Endothelial cell of umbilical vein (primary cell): ENCODE measurements around the gene OR10H3. TPM values are rescaled to one million over a fixed set of nuclear protein-coding genes. Genes with fewer than 3 reads are reported as not detected.

ENCODE experiments used
- BruUV-seq: library from RNA; stranded (reverse); fragments of 400-500 nt; replicated peaks from 2 replicates; lab custom pipeline; 2021; lab: Mats Ljungman, UMichigan
- CTCF ChIA-PET: fragments of 300-600, 350-600 bp; sonication (Branson Sonifier 250); formaldehyde crosslinking; loops from one replicate; lab custom pipeline; 2021; ENCODE audit warnings: antibody characterized with exemption, inconsistent platforms; lab: Charles Lee
- POLR2A ChIA-PET: fragments of 300-600, 350-600 bp; sonication (Branson Sonifier 250); formaldehyde crosslinking; loops from one replicate; lab custom pipeline; 2021; ENCODE audit warnings: antibody characterized with exemption, inconsistent platforms; lab: Charles Lee
- DNase-seq: peaks from one replicate; pipeline ENCODE4 v3.0.0-alpha.2; 2011; ENCODE audit warnings: low read depth, low spot score
- FAIRE-seq: peaks from 2 replicates; lab custom pipeline; 2011; peaks lifted over from hg19 to GRCh38; lab: Jason Lieb, UNC
- H2AFZ ChIP-seq: 2 replicates; pipeline ENCODE4 v1.6.0; 2012; ENCODE audit warnings: low read depth, low read length, control low read depth, inconsistent platforms
- H3K27ac ChIP-seq: 2 replicates; pipeline ENCODE4 v1.5.1; 2011; ENCODE audit warnings: low read depth, mild to moderate bottlenecking, control low read depth, low read length, moderate library complexity; ENCODE audit not compliant: insufficient read depth
- H3K27me3 ChIP-seq, 2 experiments: 2 replicates each; pipeline versions ENCODE4 v1.6.0 to v1.6.1; 2011; ENCODE audit warnings: low read length in 2 of 2, mixed read lengths in 1 of 2; ENCODE audit not compliant: control insufficient read depth in 2 of 2, insufficient read depth in 2 of 2
- H3K36me3 ChIP-seq, 2 experiments: 2 replicates in 1 of 2; 3 replicates in 1 of 2; pipeline ENCODE4 v1.5.1; 2011; ENCODE audit warnings: low read length in 2 of 2, mild to moderate bottlenecking in 1 of 2, moderate library complexity in 1 of 2; ENCODE audit not compliant: control insufficient read depth in 2 of 2, insufficient read depth in 2 of 2; ENCODE audit errors: extremely low read depth in 1 of 2
- H3K4me1 ChIP-seq: 3 replicates; pipeline ENCODE4 v1.5.1; 2011; ENCODE audit warnings: mild to moderate bottlenecking, low read length; ENCODE audit not compliant: control insufficient read depth, insufficient read depth; ENCODE audit errors: extremely low read depth
- H3K4me2 ChIP-seq: 2 replicates; pipeline ENCODE4 v1.6.1; 2011; ENCODE audit warnings: low read length, control low read depth, mixed read lengths; ENCODE audit not compliant: insufficient read depth
- H3K4me3 ChIP-seq, 3 experiments: fragments of 200-600 bp in 1 of 3; sonication (generic), shearing (Covaris generic) in 1 of 3; replicated peaks in 1 of 3; 2 replicates each; pipeline ENCODE4 v1.5.1; 2011 to 2016; ENCODE audit warnings: control low read depth in 3 of 3, low read length in 3 of 3, mild to moderate bottlenecking in 2 of 3, inconsistent platforms in 1 of 3, low read depth in 1 of 3, moderate library complexity in 1 of 3; ENCODE audit not compliant: insufficient read depth in 1 of 3
- H3K79me2 ChIP-seq: 2 replicates; pipeline ENCODE4 v1.6.0; 2012; ENCODE audit warnings: low read length, inconsistent platforms; ENCODE audit not compliant: control insufficient read depth, insufficient read depth
- H3K9ac ChIP-seq: replicated peaks from 2 replicates; pipeline ENCODE3; 2011; ENCODE audit warnings: low read length, control low read depth; ENCODE audit not compliant: insufficient read depth; ENCODE audit errors: extremely low read depth
- H3K9me1 ChIP-seq: replicated peaks from 3 replicates; pipeline ENCODE4 v1.6.0; 2011; ENCODE audit warnings: mild to moderate bottlenecking, low read length; ENCODE audit not compliant: control insufficient read depth, insufficient read depth; ENCODE audit errors: extremely low read depth
- H3K9me3 ChIP-seq: replicated peaks from 2 replicates; pipeline ENCODE4 v1.5.1; 2012; ENCODE audit warnings: low read length, inconsistent platforms; ENCODE audit not compliant: control insufficient read depth, insufficient read depth
- H4K20me1 ChIP-seq: replicated peaks from 2 replicates; pipeline ENCODE3; 2011; ENCODE audit warnings: mild to moderate bottlenecking, low read length; ENCODE audit not compliant: control insufficient read depth, insufficient read depth; ENCODE audit errors: extremely low read depth
- EZH2 ChIP-seq: IDR thresholded peaks from 2 replicates; pipeline ENCODE4 v1.6.1; 2012; ENCODE audit warnings: borderline replicate concordance, low read depth, mild to moderate bottlenecking, moderate library complexity, low read length, inconsistent platforms; ENCODE audit not compliant: severe bottlenecking
- FOS ChIP-seq: IDR thresholded peaks from 2 replicates; pipeline ENCODE4 v1.6.1; 2011; ENCODE audit warnings: mild to moderate bottlenecking, low read length, moderate library complexity, borderline replicate concordance; ENCODE audit not compliant: insufficient read depth
- GATA2 ChIP-seq: IDR thresholded peaks from 2 replicates; pipeline ENCODE4 v1.7.0; 2011; ENCODE audit warnings: low read depth, mild to moderate bottlenecking, moderate library complexity, mixed read lengths, low read length; ENCODE audit not compliant: insufficient read length, insufficient read depth
- JUN ChIP-seq: IDR thresholded peaks from 2 replicates; pipeline ENCODE4 v1.6.1; 2011; ENCODE audit warnings: borderline replicate concordance, low read depth; ENCODE audit not compliant: insufficient read length, insufficient read depth
- MYC ChIP-seq: IDR thresholded peaks from one replicate; pipeline ENCODE4 v1.6.1; 2011; ENCODE audit warnings: mild to moderate bottlenecking, low read depth, low read length
- POLR2A ChIP-seq: IDR thresholded peaks from 2 replicates; pipeline ENCODE4 v1.6.1; 2012; ENCODE audit warnings: low read depth, mild to moderate bottlenecking, control low read depth, low read length
- dilution Hi-C: fragments of 300-500 bp; cut with MboI; formaldehyde crosslinking; loops from one replicate; pipeline ENCODE4 v1.15.0; 2019; ENCODE audit warnings: low sequenced_read_pairs; ENCODE audit not compliant: extremely low pct_ligation_motif_present
- intact Hi-C: fragments of 100-400 bp; cut with micrococcal nuclease; formaldehyde crosslinking; loops from one replicate; pipeline ENCODE4 v1.10.0; 2022
- polyA plus RNA-seq, 4 experiments: library from polyadenylated mRNA; depleted of rRNA in 3 of 4; stranded (reverse) in 3 of 4; unstranded in 1 of 4; fragments of >200 nt; gene quantifications; 2 replicates each; pipeline versions ENCODE4 v1.2.1 to v1.2.3, GENCODE V29; 2011 to 2012; ENCODE audit warnings: missing spikeins in 1 of 4
- total RNA-seq: library from RNA; stranded (reverse); gene quantifications from 2 replicates; pipeline ENCODE4 v1.2.3, GENCODE V29; 2021
- TF ChIP-seq, protein P1 (sequence below): IDR thresholded peaks from 2 replicates; pipeline ENCODE4 v1.6.1; 2011; ENCODE audit not compliant: insufficient read depth, insufficient read length
- TF ChIP-seq, protein P2 (sequence below), 2 donors: IDR thresholded peaks; 1 replicate in 1 of 2; 2 replicates in 1 of 2; pipeline ENCODE4 v1.5.1; 2011; ENCODE audit warnings: low read length in 2 of 2, mild to moderate bottlenecking in 2 of 2, moderate library complexity in 2 of 2, control low read depth in 1 of 2, inconsistent platforms in 1 of 2, low read depth in 1 of 2; ENCODE audit not compliant: insufficient read depth in 1 of 2; ENCODE audit errors: extremely low read depth in 1 of 2

OR10H3 gene
- total and polyA plus RNA-seq, 2 donors (not counting 3 experiments of a cell fraction or from before 2014, with no cell fraction given), result not detected

DNA sequence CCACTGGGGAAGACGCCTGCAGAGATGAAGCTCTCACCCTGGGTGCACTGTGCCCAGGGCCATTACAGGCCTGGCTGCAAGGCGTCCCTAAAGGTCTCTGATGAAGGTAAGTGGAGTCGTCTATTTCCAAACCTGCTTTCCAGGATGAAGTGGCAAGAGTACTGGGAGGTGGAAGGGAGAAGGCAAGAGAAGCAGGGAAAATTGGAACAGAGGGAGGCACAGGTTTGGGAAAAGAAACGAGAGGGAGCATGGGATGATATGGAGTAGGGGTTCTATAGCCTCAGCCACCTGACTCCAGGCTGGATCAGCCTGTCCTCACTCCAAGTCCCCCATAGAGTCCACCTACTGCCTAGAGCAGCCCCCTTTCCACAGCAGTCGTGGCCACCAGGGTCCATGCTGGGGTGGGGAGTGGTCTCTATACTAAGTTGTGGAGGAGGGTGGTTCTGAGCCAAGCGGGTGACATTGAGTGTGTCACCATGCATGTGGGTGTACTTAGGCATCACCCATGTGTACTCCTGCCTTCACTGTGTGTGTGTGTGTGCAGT is 49.9 kb downstream of the OR10H3 start, which contains the start of gene OR10H5:
Gene OR10H5, plus strand, starts transcription at position 51 of the 545 bp plus-strand sequence. CDS start 6,388 bp downstream, outside the sequence.
- no peak within 1 kb of the TSS for H3K4me2 ChIP-seq
- H3K9me3 ChIP-seq, result no peaks in the 10 kb centered on the region
- no peak within 1 kb of the TSS for H3K27ac ChIP-seq
- DNase-seq (no peak), FAIRE-seq (no peak)
- ChIA-PET CTCF (no interaction called here), POLR2A (no interaction called here)
- H2AFZ ChIP-seq, result no peak within 1 kb of the TSS
- H3K4me3 ChIP-seq, result no peak within 1 kb of the TSS
- no peaks in the 10 kb centered on the region for H4K20me1 ChIP-seq
- H3K79me2 ChIP-seq, result no peaks in the 10 kb centered on the region
- TF ChIP-seq POLR2A (no peak), GATA2 (no peak), JUN (no peak), EZH2 (no peak), FOS (no peak)
- TF ChIP-seq, protein P1, sequence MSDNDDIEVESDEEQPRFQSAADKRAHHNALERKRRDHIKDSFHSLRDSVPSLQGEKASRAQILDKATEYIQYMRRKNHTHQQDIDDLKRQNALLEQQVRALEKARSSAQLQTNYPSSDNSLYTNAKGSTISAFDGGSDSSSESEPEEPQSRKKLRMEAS, result no peak
- no peaks in the 10 kb centered on the region for H3K27me3 ChIP-seq
- no peak within 1 kb of the TSS for H3K9ac ChIP-seq
- intact Hi-C loops, result no loop called here
- no peaks in the 10 kb centered on the region for H3K9me1 ChIP-seq
- no TSS peak for BruUV-seq
- H3K36me3 ChIP-seq, result no peaks in the 10 kb centered on the region
- dilution Hi-C loops, result no loop called here
- no peaks in the 10 kb centered on the region for H3K4me1 ChIP-seq

DNA sequence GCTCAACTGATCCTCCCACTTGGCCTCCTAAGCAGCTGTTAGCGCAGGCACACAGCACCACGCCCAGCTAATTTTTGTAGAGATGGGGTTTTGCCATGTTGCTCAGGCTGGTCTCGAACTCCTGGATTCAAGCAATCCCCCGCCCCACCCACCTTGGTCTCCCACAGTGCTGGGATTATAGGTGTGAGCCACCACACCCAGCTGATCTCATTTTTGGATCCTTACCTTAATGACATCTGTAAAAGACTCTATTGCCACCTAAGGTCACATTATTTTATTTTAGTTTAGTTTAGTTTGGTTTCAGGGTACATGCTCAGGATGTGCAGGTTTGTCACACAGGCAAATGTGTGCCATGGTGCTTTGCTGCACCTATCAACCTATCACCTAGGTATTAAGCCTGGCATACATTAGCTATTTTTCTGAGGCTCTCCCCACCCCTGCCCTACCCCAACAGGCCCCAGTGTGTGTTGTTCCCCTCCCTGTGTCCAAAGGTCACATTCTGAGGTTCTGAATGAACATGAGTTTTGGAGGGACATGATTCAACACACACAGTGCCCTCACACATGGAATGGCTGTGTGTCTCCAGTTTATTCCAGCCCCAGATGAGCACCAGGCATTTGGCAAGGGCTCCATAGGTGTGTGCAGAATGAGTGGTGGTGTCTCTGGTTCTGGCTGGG is 50.9 kb downstream of the OR10H3 start:
- Histone ChIP-seq H3K79me2 (no peaks in the 10 kb centered on the region), H4K20me1 (no peaks in the 10 kb centered on the region), H3K4me3 (no peak overlapping the region), H3K4me1 (no peaks in the 10 kb centered on the region), H3K9ac (no peak overlapping the region), H2AFZ (no peak overlapping the region), H3K9me3 (no peaks in the 10 kb centered on the region), H3K4me2 (no peak overlapping the region), H3K9me1 (no peaks in the 10 kb centered on the region), H3K27ac (no peak overlapping the region), H3K27me3 (no peaks in the 10 kb centered on the region), H3K36me3 (no peaks in the 10 kb centered on the region)
- DNase-seq (no peak), FAIRE-seq (no peak)
- ChIA-PET CTCF (no interaction called here), POLR2A (no interaction called here)
- TF ChIP-seq MYC (no peak), FOS (no peak), JUN (no peak), EZH2 (no peak)
- TF ChIP-seq, protein P1, result no peak
- TF ChIP-seq, protein P2, sequence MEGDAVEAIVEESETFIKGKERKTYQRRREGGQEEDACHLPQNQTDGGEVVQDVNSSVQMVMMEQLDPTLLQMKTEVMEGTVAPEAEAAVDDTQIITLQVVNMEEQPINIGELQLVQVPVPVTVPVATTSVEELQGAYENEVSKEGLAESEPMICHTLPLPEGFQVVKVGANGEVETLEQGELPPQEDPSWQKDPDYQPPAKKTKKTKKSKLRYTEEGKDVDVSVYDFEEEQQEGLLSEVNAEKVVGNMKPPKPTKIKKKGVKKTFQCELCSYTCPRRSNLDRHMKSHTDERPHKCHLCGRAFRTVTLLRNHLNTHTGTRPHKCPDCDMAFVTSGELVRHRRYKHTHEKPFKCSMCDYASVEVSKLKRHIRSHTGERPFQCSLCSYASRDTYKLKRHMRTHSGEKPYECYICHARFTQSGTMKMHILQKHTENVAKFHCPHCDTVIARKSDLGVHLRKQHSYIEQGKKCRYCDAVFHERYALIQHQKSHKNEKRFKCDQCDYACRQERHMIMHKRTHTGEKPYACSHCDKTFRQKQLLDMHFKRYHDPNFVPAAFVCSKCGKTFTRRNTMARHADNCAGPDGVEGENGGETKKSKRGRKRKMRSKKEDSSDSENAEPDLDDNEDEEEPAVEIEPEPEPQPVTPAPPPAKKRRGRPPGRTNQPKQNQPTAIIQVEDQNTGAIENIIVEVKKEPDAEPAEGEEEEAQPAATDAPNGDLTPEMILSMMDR (IDR thresholded peaks at IDR 0.05; ENCODE audit: extremely low read depth in 1 of 2, insufficient read depth in 1 of 2, low read depth in 1 of 2, low read length in 2 of 2), result no peak
- dilution Hi-C loops, result no loop called here
- intact Hi-C loops, result no loop called here
- BruUV-seq, result no TSS peak
